Mononuclear cell (primary cell): ENCODE measurements around the gene CEP128. TPM values are rescaled to one million over a fixed set of nuclear protein-coding genes. Genes with fewer than 3 reads are reported as not detected.
"Not testable (repeated sequence)": the region's sequence is repeated elsewhere in the genome, so short reads cannot be mapped to it uniquely, and the experiment has no call there.

ENCODE experiments used
- H3K27me3 ChIP-seq: 2 replicates; pipeline ENCODE4 v1.6.0; 2011; ENCODE audit warnings: low read length, control low read depth; ENCODE audit not compliant: insufficient read depth
- H3K4me1 ChIP-seq: 2 replicates; pipeline ENCODE4 v1.5.1; 2011; ENCODE audit warnings: mild to moderate bottlenecking, low read length, control low read depth; ENCODE audit not compliant: insufficient read depth
- H3K4me3 ChIP-seq: 2 replicates; pipeline ENCODE4 v1.5.1; 2011; ENCODE audit warnings: mild to moderate bottlenecking, low read length, moderate library complexity
- H3K9me3 ChIP-seq: 2 replicates; pipeline ENCODE4 v1.5.1; 2011; ENCODE audit warnings: low read depth, mild to moderate bottlenecking, control low read depth, low read length
- total RNA-seq: library from RNA; depleted of rRNA; stranded (reverse); fragments of >200 nt; gene quantifications from one replicate; pipeline ENCODE4 v1.2.3, GENCODE V29; 2012

CEP128 gene
- total RNA-seq, 1 donor: 11.0 TPM

DNA sequence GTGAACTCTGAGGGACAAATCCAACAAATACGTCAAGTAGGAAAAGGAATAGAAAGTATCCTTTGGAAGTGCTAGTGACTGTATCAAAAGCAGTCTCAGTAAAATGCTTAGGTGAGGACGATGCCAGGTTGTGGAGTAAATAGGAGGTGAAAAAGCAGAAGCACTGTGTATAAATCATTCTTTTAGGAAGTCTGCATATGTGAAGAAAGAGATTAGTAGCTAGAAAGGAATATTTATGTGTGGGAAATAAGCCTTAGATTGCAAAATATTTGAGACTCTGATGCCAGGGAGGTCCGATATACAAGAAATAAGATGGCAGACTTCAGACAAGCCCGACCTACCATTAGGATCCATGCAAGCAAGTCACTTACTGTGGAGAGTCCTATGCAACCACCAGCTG is 7.9 kb downstream of the CEP128 start:
- Histone ChIP-seq H3K4me1 (peaks cover 33% of the 10 kb centered on the region), H3K4me3 (no peak overlapping the region), H3K27me3 (no peaks in the 10 kb centered on the region), H3K9me3 (no peaks in the 10 kb centered on the region)

DNA sequence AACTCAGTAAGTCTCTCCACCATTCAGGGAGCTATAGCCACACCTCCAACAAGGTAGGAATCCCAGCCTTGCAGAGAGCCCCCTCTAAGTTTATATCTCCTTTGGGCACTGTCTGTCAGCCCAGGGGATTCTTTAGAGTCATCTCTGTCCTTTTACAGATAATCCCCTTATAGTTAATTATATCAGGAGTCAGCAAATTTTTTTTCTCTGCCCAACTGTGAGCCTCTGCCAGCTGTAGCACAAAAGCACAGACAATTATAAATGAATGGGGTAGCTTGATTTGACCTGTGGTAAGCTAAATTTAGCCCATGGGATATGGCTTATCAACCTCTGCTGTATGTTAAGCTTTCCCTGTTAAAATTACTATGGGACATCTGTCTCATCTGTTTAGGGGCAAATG is 8.3 kb downstream of the CEP128 start:
- H3K9me3 ChIP-seq: no peaks in the 10 kb centered on the region
- H3K27me3 ChIP-seq: no peaks in the 10 kb centered on the region
- peaks cover 33% of the 10 kb centered on the region for H3K4me1 ChIP-seq
- no peak overlapping the region for H3K4me3 ChIP-seq

DNA sequence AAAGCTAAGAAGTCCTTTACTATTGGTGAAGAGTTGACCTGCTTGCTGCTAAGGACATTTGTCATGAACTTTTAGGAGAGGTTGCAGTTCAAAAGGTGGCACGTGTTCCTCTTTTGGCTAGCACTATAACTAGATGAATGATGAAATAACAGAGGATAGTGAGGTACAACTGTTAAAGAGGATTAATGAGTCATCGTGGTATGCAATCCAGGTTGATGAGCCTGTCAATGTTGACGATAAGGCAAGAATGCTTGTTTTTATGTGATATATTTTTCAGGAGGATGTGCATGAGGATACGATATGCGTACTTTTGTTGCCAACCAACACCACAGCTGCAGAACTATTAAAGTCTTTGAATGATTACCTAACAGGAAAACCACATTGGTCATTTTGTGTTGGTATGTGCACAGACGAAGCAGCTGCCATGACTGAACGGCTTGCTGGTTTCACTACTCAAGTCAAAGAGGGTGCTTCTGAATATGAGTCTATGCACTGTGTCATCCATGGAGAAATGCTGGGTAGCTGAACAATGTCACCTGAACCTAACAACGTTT is 10.6 kb downstream of the CEP128 start:
- H3K4me3 ChIP-seq: no peak overlapping the region
- H3K9me3 ChIP-seq: no peaks in the 10 kb centered on the region
- H3K27me3 ChIP-seq: no peaks in the 10 kb centered on the region
- H3K4me1 ChIP-seq: peaks cover 33% of the 10 kb centered on the region

- no peaks in the 10 kb centered on the region for H3K9me3 ChIP-seq
- peaks cover 33% of the 10 kb centered on the region for H3K4me1 ChIP-seq
- no peaks in the 10 kb centered on the region for H3K27me3 ChIP-seq
- no peak overlapping the region for H3K4me3 ChIP-seq
These were observed 11.4 kb downstream of the CEP128 start for GRCh38 chr14:80930095-80930494.

DNA sequence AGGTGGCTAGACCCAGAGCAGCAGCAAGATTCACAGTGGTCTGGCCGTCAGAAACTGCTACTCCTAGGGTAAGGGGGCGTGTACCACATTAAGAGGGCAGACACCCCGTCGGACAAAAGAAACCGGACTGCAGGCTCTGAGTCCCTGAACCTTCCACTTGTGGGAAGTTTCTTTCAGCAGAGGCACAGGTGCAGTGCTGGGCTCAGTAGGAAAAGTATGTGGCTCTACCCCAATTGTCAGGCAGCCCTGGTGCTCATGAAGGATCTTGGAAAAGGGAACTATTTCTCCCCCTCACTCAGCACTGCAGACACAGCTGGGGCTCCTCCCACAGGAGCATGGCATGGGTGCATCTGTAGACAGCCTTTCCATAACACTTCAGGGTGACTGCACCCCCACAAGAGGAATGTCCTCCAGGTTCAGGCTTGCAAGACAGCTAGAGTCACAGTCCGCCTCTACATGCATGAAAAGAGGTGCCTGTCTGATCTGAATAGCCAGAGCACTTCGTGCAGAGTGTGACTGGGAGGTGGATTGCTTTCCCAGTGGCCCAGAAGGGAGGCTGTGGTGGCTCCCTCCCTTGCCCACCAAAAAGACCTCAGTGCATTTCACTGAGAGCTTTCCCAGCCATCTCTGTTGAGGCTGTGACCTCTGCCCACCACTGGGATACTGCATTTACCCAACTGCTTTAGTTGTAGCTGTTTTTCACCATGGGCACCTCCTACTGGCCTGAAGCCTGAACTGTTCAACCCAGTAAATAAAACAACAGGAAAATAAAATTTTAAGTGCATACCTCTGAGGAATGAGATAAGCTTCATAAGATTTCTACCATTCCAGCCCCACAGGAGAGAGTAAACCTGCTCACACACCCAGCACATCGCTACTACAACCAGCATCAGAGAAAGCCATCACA is 14.2 kb downstream of the CEP128 start:
- H3K4me1 ChIP-seq: peaks cover 25% of the 10 kb centered on the region
- no peaks in the 10 kb centered on the region for H3K27me3 ChIP-seq
- no peak overlapping the region for H3K4me3 ChIP-seq
- H3K9me3 ChIP-seq: no peaks in the 10 kb centered on the region

DNA sequence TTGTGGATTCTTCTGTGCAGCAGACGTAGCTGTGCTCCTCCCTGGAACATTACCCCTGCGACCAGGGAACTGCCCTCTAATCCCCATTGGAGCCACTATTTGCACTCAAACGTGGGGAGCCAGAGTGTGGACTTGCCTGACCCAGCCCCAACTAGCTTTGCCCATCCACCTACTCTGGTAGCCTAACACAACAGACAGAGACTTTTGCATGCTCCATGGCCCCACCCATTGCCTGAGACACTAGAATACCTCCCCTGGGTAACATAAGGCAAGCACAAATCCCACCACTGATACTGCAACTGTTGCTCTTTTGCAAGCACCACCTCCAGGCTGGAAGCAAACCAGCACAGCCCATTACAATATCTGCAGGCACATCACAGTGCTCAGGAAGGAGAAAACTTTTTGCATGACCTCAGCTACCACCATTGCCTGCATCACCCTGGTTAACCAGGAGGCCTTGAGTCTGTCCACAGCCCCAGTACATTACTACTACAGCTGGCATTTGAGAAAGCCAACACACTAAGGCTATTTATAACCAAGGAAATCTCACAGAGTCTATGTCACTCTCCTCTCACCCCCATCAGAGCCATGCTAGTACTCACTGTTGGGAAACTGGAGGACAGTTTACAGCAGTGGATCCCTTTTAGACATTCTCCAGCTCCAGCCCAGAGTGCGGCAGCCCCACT is 15.0 kb downstream of the CEP128 start:
- H3K4me1 ChIP-seq: peaks cover 17% of the 10 kb centered on the region
- H3K27me3 ChIP-seq: no peaks in the 10 kb centered on the region
- H3K4me3 ChIP-seq: no peak overlapping the region
- no peaks in the 10 kb centered on the region for H3K9me3 ChIP-seq

DNA sequence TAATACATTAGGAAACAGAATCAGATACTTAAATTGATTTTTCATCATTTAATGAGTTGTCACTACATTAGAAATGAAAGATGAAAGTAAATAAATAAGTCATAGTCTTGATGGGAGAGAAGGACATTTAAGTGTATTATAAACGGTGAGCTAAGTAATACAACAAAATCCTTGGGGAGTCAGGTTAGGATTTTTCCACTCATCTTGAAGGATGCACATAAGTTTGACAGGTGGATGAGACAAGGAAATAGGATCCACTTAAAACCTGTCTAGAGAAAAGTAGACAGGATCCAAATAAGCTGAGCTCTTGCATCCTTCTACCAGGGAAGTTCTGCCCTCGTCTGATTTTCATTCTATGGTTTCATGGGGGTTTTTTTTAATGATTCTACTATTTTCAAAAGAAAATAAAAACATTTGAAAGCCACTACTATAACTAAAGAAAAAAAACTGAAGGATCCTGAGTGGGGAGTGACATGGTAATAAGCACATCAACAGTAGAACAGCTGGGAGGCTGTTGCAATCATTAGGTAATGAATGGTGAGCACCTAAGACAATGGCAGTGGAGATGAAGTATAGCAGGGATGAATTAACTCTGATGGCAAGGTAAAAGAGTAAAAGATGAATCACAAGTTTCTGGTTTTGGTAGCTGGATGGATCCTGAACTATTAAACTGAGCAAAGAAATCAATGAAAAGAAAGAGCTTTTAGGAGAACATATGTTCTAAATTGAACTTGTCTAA is 17.0 kb downstream of the CEP128 start:
- H3K4me3 ChIP-seq: no peak overlapping the region
- H3K4me1 ChIP-seq: no peaks in the 10 kb centered on the region
- no peaks in the 10 kb centered on the region for H3K27me3 ChIP-seq
- H3K9me3 ChIP-seq: no peaks in the 10 kb centered on the region

GRCh38 chr14:80923368-80923767 is 18.2 kb downstream of the CEP128 start:
- H3K4me1 ChIP-seq: no peaks in the 10 kb centered on the region
- no peaks in the 10 kb centered on the region for H3K9me3 ChIP-seq
- H3K27me3 ChIP-seq: no peaks in the 10 kb centered on the region
- no peak overlapping the region for H3K4me3 ChIP-seq

GRCh38 chr14:80919622-80920021 is 21.9 kb downstream of the CEP128 start:
- no peaks in the 10 kb centered on the region for H3K27me3 ChIP-seq
- no peak overlapping the region for H3K4me3 ChIP-seq

GRCh38 chr14:80912013-80912412 is 29.5 kb downstream of the CEP128 start:
- H3K4me3 ChIP-seq, H3K9me3 ChIP-seq, H3K27me3 ChIP-seq, H3K4me1 ChIP-seq: not testable (repeated sequence)

More at GRCh38 chr14:80919622-80920021, 21.9 kb downstream of the CEP128 start:
- H3K9me3 ChIP-seq: no peaks in the 10 kb centered on the region
- no peaks in the 10 kb centered on the region for H3K4me1 ChIP-seq

DNA sequence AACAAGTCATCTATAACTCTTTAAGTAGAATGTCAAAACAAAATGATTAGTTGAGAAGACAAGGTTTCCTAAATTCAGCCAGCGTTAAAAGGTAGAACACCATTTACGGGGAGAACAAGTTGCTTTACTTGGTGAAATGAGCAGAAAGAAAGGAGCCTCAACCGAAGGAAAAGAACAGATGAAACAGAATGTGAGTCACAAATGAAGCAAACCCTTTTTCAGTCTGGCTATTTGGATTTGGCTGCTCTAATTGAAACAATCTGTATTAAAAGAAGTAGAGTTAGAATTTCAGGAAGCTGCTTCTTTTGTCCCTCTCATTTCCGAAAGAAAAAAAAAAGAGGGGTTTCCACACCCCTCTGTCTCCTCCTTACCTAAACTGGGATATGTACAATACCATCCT is 34.6 kb downstream of the CEP128 start:
- H3K4me3 ChIP-seq: no peak overlapping the region
- no peaks in the 10 kb centered on the region for H3K4me1 ChIP-seq
- no peaks in the 10 kb centered on the region for H3K27me3 ChIP-seq
- H3K9me3 ChIP-seq: no peaks in the 10 kb centered on the region

- no peak overlapping the region for H3K4me3 ChIP-seq
These were observed 35.2 kb downstream of the CEP128 start for GRCh38 chr14:80906336-80906735.

GRCh38 chr14:80902608-80903007 is 38.9 kb downstream of the CEP128 start:
- Histone ChIP-seq H3K4me1 (no peaks in the 10 kb centered on the region), H3K9me3 (no peaks in the 10 kb centered on the region), H3K27me3 (no peaks in the 10 kb centered on the region), H3K4me3 (no peak overlapping the region)

More at GRCh38 chr14:80906336-80906735, 35.2 kb downstream of the CEP128 start:
- Histone ChIP-seq H3K27me3 (no peaks in the 10 kb centered on the region), H3K9me3 (no peaks in the 10 kb centered on the region), H3K4me1 (no peaks in the 10 kb centered on the region)

- Histone ChIP-seq H3K9me3 (no peaks in the 10 kb centered on the region), H3K4me3 (no peak overlapping the region), H3K4me1 (no peaks in the 10 kb centered on the region), H3K27me3 (no peaks in the 10 kb centered on the region)
These were observed 39.7 kb downstream of the CEP128 start for GRCh38 chr14:80901822-80902221.

GRCh38 chr14:80901260-80901659 is 40.3 kb downstream of the CEP128 start:
- no peaks in the 10 kb centered on the region for H3K27me3 ChIP-seq
- no peaks in the 10 kb centered on the region for H3K4me1 ChIP-seq
- no peak overlapping the region for H3K4me3 ChIP-seq
- H3K9me3 ChIP-seq: no peaks in the 10 kb centered on the region
